Measurements from ENCODE around the gene CEP112.

The CEP112 gene

DNA sequence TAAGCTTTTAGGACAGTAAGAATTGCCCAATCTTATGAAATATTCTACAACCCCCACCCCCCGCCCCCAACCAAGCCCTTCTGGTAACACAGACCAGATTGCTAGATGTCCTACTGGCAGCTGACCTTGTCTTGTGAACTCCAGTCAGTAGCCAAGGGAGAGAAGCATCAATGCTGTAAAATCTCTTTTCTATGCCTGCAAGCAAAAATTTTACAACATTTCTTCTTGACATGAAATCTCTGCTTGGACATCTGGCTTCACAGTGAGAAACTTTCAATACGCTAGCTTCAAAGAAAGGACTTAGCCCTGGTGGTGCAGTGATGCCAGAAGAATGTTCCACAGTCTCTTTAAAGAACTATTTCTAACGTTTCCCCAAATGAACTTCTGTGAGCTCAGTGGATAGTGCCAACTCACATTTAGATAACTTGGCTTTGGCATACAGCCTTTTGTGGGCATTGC is 461.2 kb downstream of the CEP112 start:
- no peak for DNase-seq (ENCODE audit: insufficient read length, low spot score)
- no peak for FAIRE-seq
- TF ChIP-seq, protein P1, sequence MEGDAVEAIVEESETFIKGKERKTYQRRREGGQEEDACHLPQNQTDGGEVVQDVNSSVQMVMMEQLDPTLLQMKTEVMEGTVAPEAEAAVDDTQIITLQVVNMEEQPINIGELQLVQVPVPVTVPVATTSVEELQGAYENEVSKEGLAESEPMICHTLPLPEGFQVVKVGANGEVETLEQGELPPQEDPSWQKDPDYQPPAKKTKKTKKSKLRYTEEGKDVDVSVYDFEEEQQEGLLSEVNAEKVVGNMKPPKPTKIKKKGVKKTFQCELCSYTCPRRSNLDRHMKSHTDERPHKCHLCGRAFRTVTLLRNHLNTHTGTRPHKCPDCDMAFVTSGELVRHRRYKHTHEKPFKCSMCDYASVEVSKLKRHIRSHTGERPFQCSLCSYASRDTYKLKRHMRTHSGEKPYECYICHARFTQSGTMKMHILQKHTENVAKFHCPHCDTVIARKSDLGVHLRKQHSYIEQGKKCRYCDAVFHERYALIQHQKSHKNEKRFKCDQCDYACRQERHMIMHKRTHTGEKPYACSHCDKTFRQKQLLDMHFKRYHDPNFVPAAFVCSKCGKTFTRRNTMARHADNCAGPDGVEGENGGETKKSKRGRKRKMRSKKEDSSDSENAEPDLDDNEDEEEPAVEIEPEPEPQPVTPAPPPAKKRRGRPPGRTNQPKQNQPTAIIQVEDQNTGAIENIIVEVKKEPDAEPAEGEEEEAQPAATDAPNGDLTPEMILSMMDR (IDR thresholded peaks at IDR 0.05; ENCODE audit: insufficient read depth, missing control alignments) = no peak

DNA sequence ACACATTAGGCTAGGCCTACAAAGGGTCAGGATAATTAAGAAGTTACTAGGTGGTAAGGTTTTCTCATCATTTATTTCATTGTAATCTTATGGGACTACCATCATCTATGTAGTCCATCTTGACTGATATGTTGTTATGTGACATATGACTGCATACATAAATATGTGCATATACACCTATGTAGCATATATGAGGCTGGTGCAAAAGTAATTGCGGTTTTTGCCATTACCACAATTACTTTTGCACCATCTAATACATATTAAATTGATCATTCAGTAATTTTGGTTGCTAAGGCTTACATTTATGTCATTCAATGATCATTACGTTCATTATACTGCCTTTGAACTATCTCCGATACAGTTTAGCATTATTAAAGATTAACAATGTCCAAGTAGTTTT is 462.7 kb downstream of the CEP112 start:
- no peak for FAIRE-seq
- no peak for DNase-seq (ENCODE audit: insufficient read length, low spot score)
- TF ChIP-seq, protein P1 (IDR thresholded peaks at IDR 0.05; ENCODE audit: insufficient read depth, missing control alignments) = no peak

DNA sequence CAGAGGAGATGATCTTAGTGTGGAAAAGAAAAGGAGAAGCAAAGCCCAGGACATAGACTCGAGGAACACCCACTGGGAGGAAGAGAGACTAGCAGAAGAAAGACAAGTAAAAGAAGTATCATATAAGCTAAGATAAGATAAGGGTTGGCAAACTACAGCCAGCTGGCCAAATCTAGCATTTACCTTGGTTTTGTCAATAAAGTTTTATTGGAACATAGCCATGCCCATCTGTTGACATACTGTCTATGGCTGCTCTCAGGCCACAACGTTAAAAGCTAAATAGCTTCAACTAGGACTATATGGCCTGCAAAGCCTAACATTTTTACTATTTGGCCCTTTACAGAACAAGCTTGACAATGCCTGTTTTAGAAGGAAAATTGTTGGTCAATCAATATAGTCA is 464.1 kb downstream of the CEP112 start:
- DNase-seq (ENCODE audit: insufficient read length, low spot score) = no peak
- TF ChIP-seq, protein P1 (IDR thresholded peaks at IDR 0.05; ENCODE audit: insufficient read depth, missing control alignments) = no peak
- no peak for FAIRE-seq

- no peak for FAIRE-seq
- DNase-seq (ENCODE audit: insufficient read length, low spot score) = no peak
- TF ChIP-seq, protein P1 (IDR thresholded peaks at IDR 0.05; ENCODE audit: insufficient read depth, missing control alignments) = no peak
Observed at GRCh38 chr17:65727246-65727645, 464.7 kb downstream of the CEP112 start.

DNA sequence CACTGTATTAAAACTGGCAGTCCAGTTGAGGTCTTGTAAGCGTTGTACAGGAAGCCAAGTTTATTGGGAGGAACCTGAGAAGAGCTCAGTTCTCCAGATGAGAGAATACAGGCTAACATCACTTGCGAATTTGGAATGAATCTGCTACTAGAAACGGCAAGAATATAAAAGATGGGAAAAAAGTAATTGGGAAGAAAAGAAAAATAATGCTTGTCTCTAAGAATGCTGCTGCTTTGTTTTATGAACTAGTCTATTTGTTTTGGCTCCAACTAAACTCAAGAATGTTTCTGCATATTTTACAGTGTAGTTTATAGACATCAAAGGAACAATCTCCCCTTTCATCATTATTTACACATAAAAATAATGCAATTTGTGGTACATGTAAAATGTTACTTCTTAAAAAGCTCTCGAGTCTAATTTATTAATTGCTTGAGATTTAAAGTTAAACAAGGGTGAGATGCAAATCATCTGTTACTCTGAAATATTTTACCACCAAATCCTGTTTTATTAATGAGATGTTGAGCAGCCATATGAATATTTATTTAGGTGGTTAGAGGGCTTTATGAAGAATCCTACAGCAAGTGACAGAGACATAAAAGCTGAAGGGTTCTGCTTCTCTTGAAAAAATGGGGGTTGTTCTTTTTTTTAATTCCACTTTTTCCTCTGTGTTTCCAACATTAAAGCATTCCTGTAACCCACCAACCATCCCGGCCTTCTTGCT is 468.3 kb downstream of the CEP112 start:
- DNase-seq (ENCODE audit: insufficient read length, low spot score) (no peak), FAIRE-seq (no peak)
- TF ChIP-seq, protein P1 (IDR thresholded peaks at IDR 0.05; ENCODE audit: insufficient read depth, missing control alignments) = no peak

DNA sequence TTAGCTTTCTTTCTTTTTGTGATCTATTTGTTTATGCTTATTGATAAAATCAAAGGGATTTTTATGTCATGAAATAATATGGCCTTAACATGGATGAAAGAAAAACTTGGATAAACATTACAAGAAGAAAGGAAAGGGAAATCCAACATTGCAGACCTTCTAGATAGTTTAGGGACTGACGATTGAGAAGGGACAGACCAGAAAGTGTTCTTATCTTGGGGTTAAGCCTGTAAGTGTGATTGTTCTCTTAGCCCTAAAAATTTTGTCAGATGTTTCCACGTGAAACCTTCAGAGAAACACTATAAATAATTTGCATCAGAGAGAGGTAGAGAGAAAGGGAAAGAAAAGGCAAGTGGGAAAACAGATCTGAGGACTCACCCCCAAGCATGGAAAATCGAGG is 473.3 kb downstream of the CEP112 start:
- TF ChIP-seq, protein P1 (IDR thresholded peaks at IDR 0.05; ENCODE audit: insufficient read depth, missing control alignments) = no peak
- no peak for FAIRE-seq
- no peak for DNase-seq (ENCODE audit: insufficient read length, low spot score)
